ENCODE data around the gene IL2RG. TPM values are rescaled to one million over a fixed set of nuclear protein-coding genes. Genes with fewer than 3 reads are reported as not detected.

The IL2RG gene
- polyA plus RNA-seq, 1 donor, result 118 TPM

GRCh38 chrX:71111921-71112431, 599 bp upstream of the IL2RG start:
- no peaks in the 10 kb centered on the region for H3K9me3 ChIP-seq (ENCODE audit: control insufficient read depth, low read depth, low read length)
- no peaks in the 10 kb centered on the region for H3K36me3 ChIP-seq (ENCODE audit: control insufficient read depth, insufficient read depth, low read length)
- peak overlapping the region; percentile 4 for H3K4me3 ChIP-seq (ENCODE audit: low read length)
- 60% methylated on average over 1 of the region's 5 CpGs for WGBS (ENCODE audit: insufficient coverage, low lambda C conversion rate)
- DNase-seq, result no peak
- H3K27me3 ChIP-seq (ENCODE audit: control insufficient read depth, insufficient read depth, low read length), result no peaks in the 10 kb centered on the region
- H3K4me1 ChIP-seq (ENCODE audit: control insufficient read depth, insufficient read depth, low read length), result peaks cover 28% of the 10 kb centered on the region
- peak overlapping the region; percentile 96 for H3K27ac ChIP-seq (ENCODE audit: low read length)

GRCh38 chrX:71109051-71109450, 2.3 kb downstream of the IL2RG start:
- no peaks in the 10 kb centered on the region for H3K9me3 ChIP-seq (ENCODE audit: control insufficient read depth, low read depth, low read length)
- DNase-seq, result no peak
- H3K36me3 ChIP-seq (ENCODE audit: control insufficient read depth, insufficient read depth, low read length), result no peaks in the 10 kb centered on the region
- H3K4me3 ChIP-seq (ENCODE audit: low read length), result no peak overlapping the region
- no peak overlapping the region for H3K27ac ChIP-seq (ENCODE audit: low read length)
- H3K27me3 ChIP-seq (ENCODE audit: control insufficient read depth, insufficient read depth, low read length), result no peaks in the 10 kb centered on the region
- no CpG with 5 or more reads among the region's 6 CpGs for WGBS (ENCODE audit: insufficient coverage, low lambda C conversion rate)
- H3K4me1 ChIP-seq (ENCODE audit: control insufficient read depth, insufficient read depth, low read length), result peaks cover 41% of the 10 kb centered on the region

GRCh38 chrX:71107762-71108360, 3.5 kb downstream of the IL2RG start:
- Histone ChIP-seq H3K36me3 (ENCODE audit: control insufficient read depth, insufficient read depth, low read length) (no peaks in the 10 kb centered on the region), H3K4me1 (ENCODE audit: control insufficient read depth, insufficient read depth, low read length) (peaks cover 51% of the 10 kb centered on the region), H3K9me3 (ENCODE audit: control insufficient read depth, low read depth, low read length) (no peaks in the 10 kb centered on the region), H3K27me3 (ENCODE audit: control insufficient read depth, insufficient read depth, low read length) (no peaks in the 10 kb centered on the region), H3K27ac (ENCODE audit: low read length) (no peak overlapping the region), H3K4me3 (ENCODE audit: low read length) (no peak overlapping the region)
- no CpG with 5 or more reads among the region's 9 CpGs for WGBS (ENCODE audit: insufficient coverage, low lambda C conversion rate)
- DNase-seq, result no peak

- no peaks in the 10 kb centered on the region for H3K27me3 ChIP-seq (ENCODE audit: control insufficient read depth, insufficient read depth, low read length)
- H3K4me3 ChIP-seq (ENCODE audit: low read length), result no peak overlapping the region
- 100% methylated on average over 1 of the region's 4 CpGs for WGBS (ENCODE audit: insufficient coverage, low lambda C conversion rate)
- DNase-seq, result no peak
- H3K4me1 ChIP-seq (ENCODE audit: control insufficient read depth, insufficient read depth, low read length), result peaks cover 56% of the 10 kb centered on the region
- H3K36me3 ChIP-seq (ENCODE audit: control insufficient read depth, insufficient read depth, low read length), result no peaks in the 10 kb centered on the region
- H3K9me3 ChIP-seq (ENCODE audit: control insufficient read depth, low read depth, low read length), result no peaks in the 10 kb centered on the region
- H3K27ac ChIP-seq (ENCODE audit: low read length), result no peak overlapping the region
Observed at GRCh38 chrX:71107245-71107644, 4.1 kb downstream of the IL2RG start.

GRCh38 chrX:71106427-71106826, 5.0 kb downstream of the IL2RG start, which contains the start of gene CXorf65:
Gene CXorf65 (minus strand): TSS chrX:71106740. CDS start chrX:71106556, 184 bp downstream.
- Histone ChIP-seq H3K36me3 (ENCODE audit: control insufficient read depth, insufficient read depth, low read length) (no peaks in the 10 kb centered on the region), H3K27ac (ENCODE audit: low read length) (no peak within 1 kb of the TSS), H3K27me3 (ENCODE audit: control insufficient read depth, insufficient read depth, low read length) (no peaks in the 10 kb centered on the region), H3K9me3 (ENCODE audit: control insufficient read depth, low read depth, low read length) (no peaks in the 10 kb centered on the region), H3K4me1 (ENCODE audit: control insufficient read depth, insufficient read depth, low read length) (peaks cover 52% of the 10 kb centered on the region), H3K4me3 (ENCODE audit: low read length) (no peak within 1 kb of the TSS)
- no peak for DNase-seq
- no CpG with 5 or more reads among the region's 1 CpG for WGBS (ENCODE audit: insufficient coverage, low lambda C conversion rate)

GRCh38 chrX:71105628-71106027, 5.7 kb downstream of the IL2RG start:
- peaks cover 48% of the 10 kb centered on the region for H3K4me1 ChIP-seq (ENCODE audit: control insufficient read depth, insufficient read depth, low read length)
- no peaks in the 10 kb centered on the region for H3K9me3 ChIP-seq (ENCODE audit: control insufficient read depth, low read depth, low read length)
- no peak for DNase-seq
- no peak overlapping the region for H3K27ac ChIP-seq (ENCODE audit: low read length)
- WGBS (ENCODE audit: insufficient coverage, low lambda C conversion rate), result no CpG with 5 or more reads among the region's 3 CpGs
- no peaks in the 10 kb centered on the region for H3K27me3 ChIP-seq (ENCODE audit: control insufficient read depth, insufficient read depth, low read length)
- H3K4me3 ChIP-seq (ENCODE audit: low read length), result no peak overlapping the region
- H3K36me3 ChIP-seq (ENCODE audit: control insufficient read depth, insufficient read depth, low read length), result no peaks in the 10 kb centered on the region

GRCh38 chrX:71103110-71103983, 8.0 kb downstream of the IL2RG start:
- H3K4me3 ChIP-seq (ENCODE audit: low read length), result no peak overlapping the region
- no peaks in the 10 kb centered on the region for H3K27me3 ChIP-seq (ENCODE audit: control insufficient read depth, insufficient read depth, low read length)
- H3K9me3 ChIP-seq (ENCODE audit: control insufficient read depth, low read depth, low read length), result no peaks in the 10 kb centered on the region
- no CpG with 5 or more reads among the region's 10 CpGs for WGBS (ENCODE audit: insufficient coverage, low lambda C conversion rate)
- DNase-seq, result peak in 1 of 2 donors; percentile 77
- no peaks in the 10 kb centered on the region for H3K36me3 ChIP-seq (ENCODE audit: control insufficient read depth, insufficient read depth, low read length)
- peak overlapping the region; percentile 88 for H3K27ac ChIP-seq (ENCODE audit: low read length)
- peaks cover 43% of the 10 kb centered on the region for H3K4me1 ChIP-seq (ENCODE audit: control insufficient read depth, insufficient read depth, low read length)

- DNase-seq, result no peak
- no peaks in the 10 kb centered on the region for H3K27me3 ChIP-seq (ENCODE audit: control insufficient read depth, insufficient read depth, low read length)
- peaks cover 44% of the 10 kb centered on the region for H3K4me1 ChIP-seq (ENCODE audit: control insufficient read depth, insufficient read depth, low read length)
- H3K9me3 ChIP-seq (ENCODE audit: control insufficient read depth, low read depth, low read length), result no peaks in the 10 kb centered on the region
- H3K27ac ChIP-seq (ENCODE audit: low read length), result peak overlapping the region; percentile 88
- no peak overlapping the region for H3K4me3 ChIP-seq (ENCODE audit: low read length)
- WGBS (ENCODE audit: insufficient coverage, low lambda C conversion rate), result no CpG with 5 or more reads among the region's 3 CpGs
- no peaks in the 10 kb centered on the region for H3K36me3 ChIP-seq (ENCODE audit: control insufficient read depth, insufficient read depth, low read length)
Observed at GRCh38 chrX:71102292-71102691, 9.1 kb downstream of the IL2RG start.

- no peak overlapping the region for H3K4me3 ChIP-seq (ENCODE audit: low read length)
- H3K4me1 ChIP-seq (ENCODE audit: control insufficient read depth, insufficient read depth, low read length), result peaks cover 44% of the 10 kb centered on the region
- H3K36me3 ChIP-seq (ENCODE audit: control insufficient read depth, insufficient read depth, low read length), result no peaks in the 10 kb centered on the region
- no CpG with 5 or more reads among the region's 31 CpGs for WGBS (ENCODE audit: insufficient coverage, low lambda C conversion rate)
- H3K27me3 ChIP-seq (ENCODE audit: control insufficient read depth, insufficient read depth, low read length), result no peaks in the 10 kb centered on the region
- no peak overlapping the region for H3K27ac ChIP-seq (ENCODE audit: low read length)
- DNase-seq, result no peak
- H3K9me3 ChIP-seq (ENCODE audit: control insufficient read depth, low read depth, low read length), result no peaks in the 10 kb centered on the region
Observed at GRCh38 chrX:71100581-71101505, 10.5 kb downstream of the IL2RG start.

- no CpG with 5 or more reads among the region's 4 CpGs for WGBS (ENCODE audit: insufficient coverage, low lambda C conversion rate)
Observed at GRCh38 chrX:71099736-71100135, 11.6 kb downstream of the IL2RG start.

More at GRCh38 chrX:71099736-71100135, 11.6 kb downstream of the IL2RG start:
- Histone ChIP-seq H3K27me3 (ENCODE audit: control insufficient read depth, insufficient read depth, low read length) (no peaks in the 10 kb centered on the region), H3K36me3 (ENCODE audit: control insufficient read depth, insufficient read depth, low read length) (no peaks in the 10 kb centered on the region), H3K4me3 (ENCODE audit: low read length) (no peak overlapping the region), H3K4me1 (ENCODE audit: control insufficient read depth, insufficient read depth, low read length) (peaks cover 39% of the 10 kb centered on the region), H3K9me3 (ENCODE audit: control insufficient read depth, low read depth, low read length) (no peaks in the 10 kb centered on the region), H3K27ac (ENCODE audit: low read length) (no peak overlapping the region)
- DNase-seq, result no peak
